ENCODE measurements around the gene HOXA7. TPM values are rescaled to one million over a fixed set of nuclear protein-coding genes. Genes with fewer than 3 reads are reported as not detected.

HOXA7 gene
- total RNA-seq, 6 experiments from 2014 or later: not detected

GRCh38 chr7:27179030-27179429 is 22.6 kb upstream of the HOXA7 start:
- Histone ChIP-seq H3K4me3 (no peak overlapping the region), H3K36me3 (no peaks in the 10 kb centered on the region), H3K27ac (no peak overlapping the region), H3K4me1 (peaks cover 0 to 7% (median 0%) of the 10 kb centered on the region in 4 donors), H3K9me3 (no peaks in the 10 kb centered on the region), H3K27me3 (peaks cover 53 to 90% of the 10 kb centered on the region in 2 donors)
- ATAC-seq: no peak
- WGBS (ENCODE audit: insufficient coverage, low coverage, low lambda C conversion rate, missing lambda C conversion rate): 26% methylated on average over 14 of the region's 14 CpGs
- DNase-seq: peak in 1 of 3 donors; percentile 11
- intact Hi-C loops (cut with DNase I): no loop called here
- no peak for TF ChIP-seq POLR2A (IDR thresholded peaks at IDR 0.05)
- TF ChIP-seq, protein P1, sequence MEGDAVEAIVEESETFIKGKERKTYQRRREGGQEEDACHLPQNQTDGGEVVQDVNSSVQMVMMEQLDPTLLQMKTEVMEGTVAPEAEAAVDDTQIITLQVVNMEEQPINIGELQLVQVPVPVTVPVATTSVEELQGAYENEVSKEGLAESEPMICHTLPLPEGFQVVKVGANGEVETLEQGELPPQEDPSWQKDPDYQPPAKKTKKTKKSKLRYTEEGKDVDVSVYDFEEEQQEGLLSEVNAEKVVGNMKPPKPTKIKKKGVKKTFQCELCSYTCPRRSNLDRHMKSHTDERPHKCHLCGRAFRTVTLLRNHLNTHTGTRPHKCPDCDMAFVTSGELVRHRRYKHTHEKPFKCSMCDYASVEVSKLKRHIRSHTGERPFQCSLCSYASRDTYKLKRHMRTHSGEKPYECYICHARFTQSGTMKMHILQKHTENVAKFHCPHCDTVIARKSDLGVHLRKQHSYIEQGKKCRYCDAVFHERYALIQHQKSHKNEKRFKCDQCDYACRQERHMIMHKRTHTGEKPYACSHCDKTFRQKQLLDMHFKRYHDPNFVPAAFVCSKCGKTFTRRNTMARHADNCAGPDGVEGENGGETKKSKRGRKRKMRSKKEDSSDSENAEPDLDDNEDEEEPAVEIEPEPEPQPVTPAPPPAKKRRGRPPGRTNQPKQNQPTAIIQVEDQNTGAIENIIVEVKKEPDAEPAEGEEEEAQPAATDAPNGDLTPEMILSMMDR (IDR thresholded peaks at IDR 0.05): no peak

DNA sequence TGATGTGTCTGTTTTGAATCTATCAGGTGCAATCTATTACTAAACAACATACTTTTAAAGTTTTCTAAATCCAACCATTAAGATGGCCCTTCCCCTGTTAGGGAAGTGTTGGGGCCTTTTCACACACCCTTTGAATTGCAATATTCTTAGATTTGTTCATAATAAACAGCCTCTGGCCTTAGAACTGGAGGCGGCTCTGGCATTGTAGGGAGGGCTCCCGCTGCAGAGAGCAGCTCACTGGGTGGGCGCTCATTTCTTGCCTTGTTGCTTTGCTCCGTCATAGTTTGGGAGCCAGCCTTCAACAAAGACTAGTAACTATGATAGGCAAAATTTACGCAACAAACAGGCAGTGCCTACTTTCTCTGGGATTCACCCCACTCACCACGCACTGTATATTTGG is 21.9 kb upstream of the HOXA7 start:
- Histone ChIP-seq H3K27me3 (peaks cover 59 to 90% of the 10 kb centered on the region in 2 donors), H3K36me3 (no peaks in the 10 kb centered on the region), H3K9me3 (no peaks in the 10 kb centered on the region), H3K4me1 (peaks cover 0 to 9% (median 0%) of the 10 kb centered on the region in 4 donors), H3K4me3 (no peak overlapping the region), H3K27ac (no peak overlapping the region)
- no peak for DNase-seq
- WGBS (ENCODE audit: insufficient coverage, low coverage, low lambda C conversion rate, missing lambda C conversion rate): 54% methylated on average over 6 of the region's 6 CpGs
- TF ChIP-seq, protein P1 (IDR thresholded peaks at IDR 0.05): no peak
- TF ChIP-seq POLR2A (IDR thresholded peaks at IDR 0.05): no peak
- intact Hi-C loops (cut with DNase I): no loop called here
- ATAC-seq: no peak

DNA sequence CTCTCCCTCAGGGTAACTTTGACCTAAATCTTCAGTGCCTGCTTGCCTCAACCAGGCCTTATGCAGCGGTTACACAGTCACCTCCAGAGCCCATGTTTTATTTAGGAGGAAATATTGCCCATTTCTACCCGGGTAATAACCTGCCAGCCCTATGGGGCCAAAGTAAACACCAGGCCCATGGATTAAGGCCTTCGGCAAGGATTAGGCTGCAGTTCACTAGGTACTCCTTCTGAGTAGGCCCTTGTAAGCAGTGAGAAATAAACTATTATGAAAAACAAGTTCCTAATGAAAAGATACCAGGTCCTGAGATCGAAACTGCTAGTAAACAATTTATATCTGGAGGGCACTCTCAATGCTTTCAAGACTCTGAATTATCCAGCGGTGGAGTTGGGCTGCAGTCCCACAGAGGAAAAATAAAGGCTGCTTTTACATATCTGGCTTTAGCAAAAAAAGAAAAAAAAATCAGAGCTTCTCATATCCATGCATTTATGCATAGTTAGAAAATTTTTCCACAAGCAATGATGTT is 21.4 kb upstream of the HOXA7 start:
- Histone ChIP-seq H3K4me3 (no peak overlapping the region), H3K9me3 (no peaks in the 10 kb centered on the region), H3K4me1 (peaks cover 0 to 14% (median 0%) of the 10 kb centered on the region in 4 donors), H3K36me3 (no peaks in the 10 kb centered on the region), H3K27me3 (peaks cover 54 to 90% of the 10 kb centered on the region in 2 donors), H3K27ac (no peak overlapping the region)
- WGBS (ENCODE audit: insufficient coverage, low coverage, low lambda C conversion rate, missing lambda C conversion rate): 65% methylated on average over 5 of the region's 5 CpGs
- no peak for DNase-seq
- no peak for TF ChIP-seq POLR2A (IDR thresholded peaks at IDR 0.05)
- TF ChIP-seq, protein P1 (IDR thresholded peaks at IDR 0.05): no peak
- no peak for ATAC-seq
- intact Hi-C loops (cut with DNase I): no loop called here

GRCh38 chr7:27176962-27177794 is 20.7 kb upstream of the HOXA7 start:
- intact Hi-C loops (cut with DNase I): no loop called here
- H3K9me3 ChIP-seq: no peaks in the 10 kb centered on the region
- no peak overlapping the region for H3K27ac ChIP-seq
- peaks cover 50 to 91% of the 10 kb centered on the region in 2 donors for H3K27me3 ChIP-seq
- H3K4me3 ChIP-seq: no peak overlapping the region
- H3K4me1 ChIP-seq: peaks cover 0 to 14% (median 0%) of the 10 kb centered on the region in 4 donors
- peak in 1 of 3 donors; percentile 39 for DNase-seq
- H3K36me3 ChIP-seq: no peaks in the 10 kb centered on the region
- no peak for ATAC-seq
- 51% methylated on average over 14 of the region's 22 CpGs for WGBS (ENCODE audit: insufficient coverage, low coverage, low lambda C conversion rate, missing lambda C conversion rate)
- no peak for TF ChIP-seq POLR2A (IDR thresholded peaks at IDR 0.05)

DNA sequence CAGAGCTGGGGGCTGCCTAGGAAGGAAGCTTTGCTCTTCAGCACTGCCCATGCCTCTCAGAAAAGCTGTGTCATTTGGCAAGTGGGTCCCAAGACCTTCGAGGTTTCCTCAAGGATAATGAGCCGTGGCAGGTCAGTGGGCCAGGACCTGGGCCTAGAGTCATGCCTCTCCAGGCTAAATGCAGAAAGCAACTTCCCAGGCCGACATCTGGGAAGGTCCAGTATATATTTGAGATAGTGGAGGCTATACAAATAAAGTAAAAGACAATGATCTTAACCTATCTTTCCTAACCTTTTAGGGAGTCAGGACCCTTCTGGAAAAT is 20.0 kb upstream of the HOXA7 start:
- Histone ChIP-seq H3K4me1 (peaks cover 0 to 14% (median 0%) of the 10 kb centered on the region in 4 donors), H3K9me3 (no peaks in the 10 kb centered on the region), H3K27me3 (peaks cover 54 to 93% of the 10 kb centered on the region in 2 donors), H3K27ac (no peak overlapping the region), H3K4me3 (no peak overlapping the region), H3K36me3 (no peaks in the 10 kb centered on the region)
- TF ChIP-seq POLR2A (IDR thresholded peaks at IDR 0.05): no peak
- TF ChIP-seq, protein P1 (IDR thresholded peaks at IDR 0.05): no peak
- DNase-seq: no peak
- ATAC-seq: no peak
- 39% methylated on average over 3 of the region's 3 CpGs for WGBS (ENCODE audit: insufficient coverage, low coverage, low lambda C conversion rate, missing lambda C conversion rate)
- intact Hi-C loops (cut with DNase I): no loop called here
